HG03354 (cell line): ENCODE measurements around the gene CLDND2.

Experiments
- ATAC-seq: cut with Tn5 transposase; IDR thresholded peaks from one replicate; pipeline ENCODE4 v1.9.1; 2021; ENCODE audit warnings: mild to moderate bottlenecking; ENCODE audit not compliant: unreplicated experiment, poor library complexity, severe bottlenecking

The CLDND2 gene

DNA sequence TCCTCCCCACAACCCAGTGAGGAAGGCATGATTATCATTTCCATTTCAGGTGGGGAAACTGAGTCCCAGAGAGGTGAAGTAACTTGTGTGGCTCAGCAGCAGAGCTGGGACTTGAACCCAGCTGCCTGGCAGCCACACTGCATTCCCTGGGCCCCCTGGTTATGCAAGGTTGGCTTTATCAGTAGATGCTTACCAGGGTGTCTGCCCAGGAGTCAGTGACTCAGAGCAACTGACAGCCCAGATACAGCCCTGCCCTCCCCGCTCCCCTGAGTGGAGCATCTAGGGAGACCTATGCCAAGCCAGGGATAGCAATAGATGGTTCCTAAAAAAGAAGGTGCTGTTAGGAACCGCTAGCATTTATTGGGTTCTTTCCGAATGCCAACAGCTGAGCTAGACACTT, 51.4 kb downstream of the CLDND2 start:
- ATAC-seq: no peak
